Chondrocyte (in vitro differentiated cells): ENCODE results near the gene ZSCAN20. TPM values are rescaled to one million over a fixed set of nuclear protein-coding genes. Genes with fewer than 3 reads are reported as not detected.

Source experiments
- DNase-seq: peaks from one replicate; pipeline ENCODE4 v3.0.0; 2021; ENCODE audit warnings: mixed read lengths, low spot score
- H3K27ac Mint-ChIP-seq: one replicate; pipeline ENCODE4 v1.8.0; 2021; ENCODE audit warnings: mild to moderate bottlenecking, moderate library complexity, mixed read lengths; ENCODE audit not compliant: unreplicated experiment
- H3K27me3 Mint-ChIP-seq: 2 replicates; pipeline ENCODE4 v1.8.0; 2021; ENCODE audit warnings: low read depth, mixed read lengths
- H3K36me3 Mint-ChIP-seq: 2 replicates; pipeline ENCODE4 v1.8.0; 2021; ENCODE audit warnings: low read depth, mixed read lengths
- H3K4me1 Mint-ChIP-seq: 2 replicates; pipeline ENCODE4 v1.8.0; 2021; ENCODE audit warnings: low read depth, mild to moderate bottlenecking, mixed read lengths
- H3K4me3 Mint-ChIP-seq: one replicate; pipeline ENCODE4 v1.8.0; 2021; ENCODE audit warnings: mild to moderate bottlenecking, moderate library complexity, mixed read lengths; ENCODE audit not compliant: unreplicated experiment
- H3K9me3 Mint-ChIP-seq: 2 replicates; pipeline ENCODE4 v1.8.0; 2021; ENCODE audit warnings: low read depth, mixed read lengths
- CTCF ChIP-seq: fragments of 200-600 bp; sonication (generic); IDR thresholded peaks from 2 replicates; pipeline ENCODE4 v1.5.0; 2021; ENCODE audit warnings: antibody characterized with exemption, mild to moderate bottlenecking, moderate library complexity
- total RNA-seq: library from RNA; stranded (reverse); gene quantifications from 3 replicates; pipeline ENCODE4 v1.2.1, GENCODE V29; 2021

Gene ZSCAN20
- total RNA-seq, 1 donor from 2014 or later = 4.4 TPM

GRCh38 chr1:33428661-33429060 is 43.8 kb upstream of the ZSCAN20 start:
- no peaks in the 10 kb centered on the region for H3K9me3 Mint-ChIP-seq
- no peak for DNase-seq
- peaks cover 11% of the 10 kb centered on the region for H3K4me1 Mint-ChIP-seq
- TF ChIP-seq CTCF = no peak
- no peaks in the 10 kb centered on the region for H3K27me3 Mint-ChIP-seq
- H3K36me3 Mint-ChIP-seq = peaks cover 1% of the 10 kb centered on the region
- no peak overlapping the region for H3K27ac Mint-ChIP-seq
- H3K4me3 Mint-ChIP-seq = no peak overlapping the region

GRCh38 chr1:33429332-33429731 is 43.1 kb upstream of the ZSCAN20 start:
- TF ChIP-seq CTCF = no peak
- H3K27ac Mint-ChIP-seq = no peak overlapping the region
- DNase-seq = no peak
- no peak overlapping the region for H3K4me3 Mint-ChIP-seq
- no peaks in the 10 kb centered on the region for H3K27me3 Mint-ChIP-seq
- H3K4me1 Mint-ChIP-seq = peaks cover 15% of the 10 kb centered on the region
- peaks cover 1% of the 10 kb centered on the region for H3K36me3 Mint-ChIP-seq
- no peaks in the 10 kb centered on the region for H3K9me3 Mint-ChIP-seq

GRCh38 chr1:33429856-33430691 is 42.4 kb upstream of the ZSCAN20 start:
- Mint-ChIP-seq H3K9me3 (no peaks in the 10 kb centered on the region), H3K4me3 (no peak overlapping the region), H3K27me3 (no peaks in the 10 kb centered on the region), H3K27ac (peak overlapping the region; percentile 67), H3K4me1 (peaks cover 21% of the 10 kb centered on the region), H3K36me3 (peaks cover 1% of the 10 kb centered on the region)
- TF ChIP-seq CTCF = no peak
- DNase-seq = no peak

- peak within 1 kb of the TSS; percentile 67 for H3K27ac Mint-ChIP-seq
- TF ChIP-seq CTCF = peak; percentile 64
- peak; percentile 98 for DNase-seq
Observed at GRCh38 chr1:33430692-33431593, 41.5 kb upstream of the ZSCAN20 start, which contains the start of gene PHC2. TSS of gene PHC2 (minus strand) at chr1:33431095. CDS start at chr1:33375539, 55,556 bp downstream.

More at GRCh38 chr1:33430692-33431593, 41.5 kb upstream of the ZSCAN20 start, which contains the start of gene PHC2:
- Mint-ChIP-seq H3K27me3 (no peaks in the 10 kb centered on the region), H3K4me3 (peak within 1 kb of the TSS; percentile 48), H3K36me3 (no peaks in the 10 kb centered on the region), H3K9me3 (no peaks in the 10 kb centered on the region), H3K4me1 (peaks cover 27% of the 10 kb centered on the region)
